Adrenal gland (tissue), 12 donors: Measurements from ENCODE around the gene NMT1. TPM values are rescaled to one million over a fixed set of nuclear protein-coding genes. Genes with fewer than 3 reads are reported as not detected.
"Not testable (repeated sequence)": the region's sequence is repeated elsewhere in the genome, so short reads cannot be mapped to it uniquely, and the experiment has no call there.

Source experiments
- DNase-seq, 7 donors: peaks; one replicate each; pipeline ENCODE4 v3.0.0-alpha.2; 2019 to 2020
- H3K27ac ChIP-seq, 5 donors: fragments of 200-600 bp; sonication (generic) in 4 of 5; 1 replicate in 3 of 5; 2 replicates in 2 of 5; pipeline versions ENCODE4 v1.5.1 to v1.8.0; 2016 to 2020; ENCODE audit warnings: mild to moderate bottlenecking in 1 of 5
- H3K27me3 ChIP-seq: fragments of 200-600 bp; 2 replicates; pipeline ENCODE4 v1.8.0; 2021
- H3K36me3 ChIP-seq, 2 donors: fragments of 200-600 bp; replicated peaks in 1 of 2; 1 replicate in 1 of 2; 2 replicates in 1 of 2; pipeline versions ENCODE4 v1.5.1 to v1.8.0; 2018 to 2022
- H3K4me1 ChIP-seq, 2 donors: fragments of 200-600 bp; replicated peaks in 1 of 2; 1 replicate in 1 of 2; 2 replicates in 1 of 2; pipeline versions ENCODE4 v1.5.1 to v1.8.0; 2018 to 2021
- H3K4me3 ChIP-seq, 4 donors: fragments of 200-600 bp; sonication (generic) in 3 of 4; one replicate each; pipeline ENCODE4 v1.5.1; 2016 to 2018
- H3K9me3 ChIP-seq, 3 donors: fragments of 200-600 bp; sonication (generic) in 1 of 3; replicated peaks in 1 of 3; 1 replicate in 2 of 3; 2 replicates in 1 of 3; pipeline versions ENCODE4 v1.5.1 to v1.8.0; 2016 to 2021
- CTCF ChIP-seq, 6 experiments: fragments of 450-650 bp in 4 of 6; fragments of 200-600 bp in 2 of 6; sonication (generic) in 1 of 6; IDR thresholded peaks; 1 replicate in 5 of 6; 2 replicates in 1 of 6; pipeline versions ENCODE4 v1.5.1 to v1.8.0; 2016 to 2021; ENCODE audit warnings: antibody characterized with exemption in 6 of 6, mild to moderate bottlenecking in 2 of 6, moderate library complexity in 1 of 6
- POLR2A ChIP-seq, 2 donors: fragments of 450-650 bp; IDR thresholded peaks; one replicate each; pipeline ENCODE4 v1.6.1; 2017; ENCODE audit warnings: antibody characterized with exemption in 2 of 2, mild to moderate bottlenecking in 2 of 2, moderate library complexity in 1 of 2
- whole genome bisulfite sequencing, 4 donors: extraction: QIAGEN DNeasy Blood & Tissue Kit in 2 of 4; methylation state at CpG; one replicate each; pipeline versions ENCODE4 v1.1.5 to v1.1.7; 2013 to 2017; 5-methylcytosine and 5-hydroxymethylcytosine counted together
- intact Hi-C, 2 donors: fragments of 100-400 bp; cut with DNase I; formaldehyde crosslinking; loops; one replicate each; pipeline versions ENCODE4 v1.14.1 to v1.15.0; 2022 to 2023
- polyA plus RNA-seq, 3 donors: library from polyadenylated mRNA; stranded (reverse); fragments of 200-250 nt in 2 of 3; fragments of 350-450 nt in 1 of 3; fragmentation: Illumina TruSeq in 1 of 3; extraction: RNeasy Lipid Tissue Mini Kit (QIAGEN cat#74804) in 1 of 3; gene quantifications; one replicate each; pipeline ENCODE4 v1.2.3, GENCODE V29; 2013 to 2014
- total RNA-seq, 9 donors: library from RNA; depleted of rRNA in 4 of 9; stranded (reverse); fragments of >200 nt in 4 of 9; fragments of 120-200 nt in 1 of 9; fragmentation: NEBNext Ultra II Directional in 1 of 9; extraction: Animal tissue kit (Norgen Biotek cat#: 25700) in 1 of 9; gene quantifications; one replicate each; pipeline versions ENCODE4 v1.1.0 to v1.2.4, GENCODE V29; 2013 to 2023
- donor health status: healthy with polysubstance abuse.
- donor health status: Bipolar disorder and iron deficiency.
- donor health status: DM: yes; HTN: yes; CAD: no.
- donor health status: DM: no; HTN: no; CAD: no.
- donor health status: DM: no; HTN: no; CAD: no.
- donor health status: DM: yes; HTN: yes; CAD: no.

NMT1 gene
- total and polyA plus RNA-seq, 12 donors = 85.9 to 174 (median 136) TPM

GRCh38 chr17:45120558-45120957, 59.4 kb downstream of the NMT1 start:
- peaks cover 0 to 17% of the 10 kb centered on the region in 2 donors for H3K36me3 ChIP-seq
- DNase-seq = no peak
- H3K9me3 ChIP-seq = no peaks in the 10 kb centered on the region
- WGBS, 4 donors = 85 to 92% (median 90%) methylated on average over 2 to 22 of the region's 22 CpGs
- H3K27me3 ChIP-seq = no peaks in the 10 kb centered on the region
- H3K27ac ChIP-seq = no peak overlapping the region
- peaks cover 13 to 16% of the 10 kb centered on the region in 2 donors for H3K4me1 ChIP-seq
- no peak overlapping the region for H3K4me3 ChIP-seq
- TF ChIP-seq POLR2A (IDR thresholded peaks at IDR 0.05) (no peak), CTCF (IDR thresholded peaks at IDR 0.05) (no peak)
- intact Hi-C loops = no loop called here

GRCh38 chr17:45121055-45121454, 59.9 kb downstream of the NMT1 start:
- H3K4me1 ChIP-seq = peaks cover 13 to 16% of the 10 kb centered on the region in 2 donors
- H3K4me3 ChIP-seq = no peak overlapping the region
- H3K27ac ChIP-seq = no peak overlapping the region
- H3K27me3 ChIP-seq = no peaks in the 10 kb centered on the region
- 64 to 79% (median 70%) methylated on average over 14 to 45 of the region's 45 CpGs for WGBS, 4 donors
- TF ChIP-seq CTCF (IDR thresholded peaks at IDR 0.05) (no peak), POLR2A (IDR thresholded peaks at IDR 0.05) (no peak)
- peaks cover 0 to 14% of the 10 kb centered on the region in 2 donors for H3K36me3 ChIP-seq
- no peak for DNase-seq
- H3K9me3 ChIP-seq = no peaks in the 10 kb centered on the region
- intact Hi-C loops = no loop called here

GRCh38 chr17:45123076-45123770, 62.1 kb downstream of the NMT1 start:
- H3K27me3 ChIP-seq = no peaks in the 10 kb centered on the region
- peaks cover 20% of the 10 kb centered on the region in 2 donors for H3K4me1 ChIP-seq
- no peaks in the 10 kb centered on the region for H3K9me3 ChIP-seq
- intact Hi-C loops = no loop called here
- no peak for DNase-seq
- TF ChIP-seq POLR2A (IDR thresholded peaks at IDR 0.05) (no peak), CTCF (IDR thresholded peaks at IDR 0.05) (no peak)
- H3K4me3 ChIP-seq = no peak overlapping the region
- WGBS, 4 donors = 73 to 87% (median 81%) methylated on average over 5 to 6 of the region's 6 CpGs
- peaks cover 0 to 8% of the 10 kb centered on the region in 2 donors for H3K36me3 ChIP-seq
- peak overlapping the region in 3 of 5 donors; percentile 77 to 89 (median 84) for H3K27ac ChIP-seq

GRCh38 chr17:45123930-45124796, 63.0 kb downstream of the NMT1 start:
- H3K36me3 ChIP-seq = no peaks in the 10 kb centered on the region
- peak; percentile 68 to 92 (median 86) for DNase-seq
- WGBS, 4 donors = 49 to 73% (median 58%) methylated on average over 4 to 15 of the region's 15 CpGs
- H3K4me1 ChIP-seq = peaks cover 29 to 30% of the 10 kb centered on the region in 2 donors
- TF ChIP-seq POLR2A (IDR thresholded peaks at IDR 0.05) (peak in 1 of 2 donors; percentile 21), CTCF (IDR thresholded peaks at IDR 0.05) (no peak)
- H3K27ac ChIP-seq = peak overlapping the region in 4 of 5 donors; percentile 24 to 89 (median 80)
- intact Hi-C loops = no loop called here
- no peaks in the 10 kb centered on the region for H3K27me3 ChIP-seq
- H3K4me3 ChIP-seq = no peak overlapping the region
- H3K9me3 ChIP-seq = no peaks in the 10 kb centered on the region

GRCh38 chr17:45124797-45125122, 63.6 kb downstream of the NMT1 start:
- peaks cover 35 to 36% of the 10 kb centered on the region in 2 donors for H3K4me1 ChIP-seq
- H3K27ac ChIP-seq = peak overlapping the region in 3 of 5 donors; percentile 77 to 89 (median 84)
- H3K9me3 ChIP-seq, DNase-seq, intact Hi-C loops, H3K36me3 ChIP-seq, H3K4me3 ChIP-seq, H3K27me3 ChIP-seq: not testable (repeated sequence)
- WGBS, 4 donors = 66 to 80% (median 74%) methylated on average over 5 of the region's 5 CpGs
